Iris pigment epithelial cell (primary cell): Measurements from ENCODE around the gene FASTK.
"Not testable (repeated sequence)": the region's sequence is repeated elsewhere in the genome, so short reads cannot be mapped to it uniquely, and the experiment has no call there.

Experiments used
- DNase-seq: peaks from one replicate; pipeline ENCODE4 v3.0.0-alpha.2; 2011; ENCODE audit warnings: low read depth

FASTK gene

DNA sequence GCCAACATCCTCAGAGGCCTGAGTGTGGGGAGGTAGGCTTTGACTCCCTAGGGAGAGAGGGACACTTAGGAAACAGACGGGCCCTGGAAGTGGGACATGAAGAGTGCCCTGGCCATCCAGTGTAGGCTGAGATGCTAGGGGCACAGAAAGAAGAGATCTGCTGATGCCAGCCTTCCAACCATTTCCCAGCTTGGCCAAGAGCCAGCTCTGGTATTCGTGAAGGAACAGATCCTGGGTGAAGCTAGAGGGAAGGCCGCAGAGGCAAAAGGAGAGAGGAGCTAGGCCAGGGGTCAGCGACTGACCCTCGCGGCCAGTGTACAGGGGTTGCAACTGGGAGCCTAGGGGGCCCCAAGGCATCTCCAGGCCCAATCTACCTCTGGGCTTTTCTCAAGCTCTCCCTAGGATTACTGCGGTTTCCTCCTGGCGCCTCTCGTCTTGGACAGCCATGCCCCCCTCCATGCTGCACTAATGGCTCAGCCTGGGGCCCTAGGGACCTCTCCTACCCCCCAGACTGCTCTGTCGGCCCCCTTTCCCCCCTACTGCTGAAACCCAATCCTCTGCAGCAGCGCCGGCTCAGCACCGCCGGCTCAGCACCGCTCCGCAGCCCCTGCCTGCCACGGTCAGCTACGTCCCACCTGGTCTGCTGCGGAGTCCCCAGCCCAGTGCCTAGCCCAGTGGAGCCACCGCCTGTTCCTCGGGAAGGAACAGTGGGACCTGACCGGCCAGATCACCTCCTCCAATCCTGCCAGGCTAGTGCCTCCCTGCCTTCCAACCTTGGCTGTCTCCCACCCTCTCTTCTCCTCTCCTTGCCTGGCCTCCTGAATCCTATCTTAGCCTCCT lies 32.4 kb downstream of the FASTK start, which contains the start of gene ASIC3:
ASIC3 (plus strand) TSS at position 556 of the 840 bp plus-strand sequence. CDS start 355 bp downstream, outside the sequence.
- no peak for DNase-seq

DNA sequence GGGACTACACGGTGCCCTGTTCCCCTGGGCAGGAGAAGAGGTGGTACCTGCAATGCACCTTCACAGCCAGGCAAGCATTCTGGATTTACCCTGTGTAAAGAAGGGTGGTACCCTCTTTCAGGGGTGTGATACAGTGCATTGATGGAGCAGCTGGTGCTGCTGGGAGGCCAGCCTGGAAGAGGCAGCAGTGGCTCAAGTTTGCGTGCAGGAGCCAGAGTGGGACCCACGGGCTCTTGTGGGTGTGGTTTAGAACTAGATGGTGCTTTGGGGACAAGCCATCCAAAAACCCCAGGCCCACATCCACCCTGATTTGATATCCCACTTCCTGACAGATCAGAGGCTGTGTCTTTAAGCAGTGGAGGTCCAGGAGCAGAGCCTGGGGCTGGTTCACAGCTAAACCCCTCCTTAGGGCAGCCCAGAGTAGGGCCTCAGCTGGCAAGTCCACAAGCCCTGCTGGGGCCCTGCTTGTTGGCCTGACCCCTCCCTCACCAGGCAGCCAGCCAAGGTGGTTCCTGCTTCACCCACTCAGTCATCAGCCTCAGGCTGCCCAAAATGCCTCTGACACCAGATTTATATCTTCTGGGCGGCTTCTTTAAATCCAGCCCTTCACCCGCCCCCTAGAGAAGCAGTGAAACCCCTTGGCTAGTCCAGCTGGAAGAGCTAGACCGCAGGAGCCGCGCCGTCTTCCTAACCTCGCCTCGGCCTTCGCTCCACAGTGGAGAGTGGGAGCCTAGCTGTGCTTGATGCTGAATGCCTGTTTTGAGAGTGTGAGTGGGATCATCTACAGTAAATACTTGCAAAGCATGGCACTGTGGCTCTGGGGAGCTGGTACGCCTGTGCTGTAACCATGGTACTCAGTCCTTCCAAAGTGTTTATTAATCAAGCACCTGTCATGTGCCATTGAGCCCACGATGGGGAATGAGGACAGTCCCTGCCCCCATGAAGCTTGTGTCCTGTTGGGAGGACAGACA lies 33.7 kb downstream of the FASTK start:
- DNase-seq, result no peak

DNA sequence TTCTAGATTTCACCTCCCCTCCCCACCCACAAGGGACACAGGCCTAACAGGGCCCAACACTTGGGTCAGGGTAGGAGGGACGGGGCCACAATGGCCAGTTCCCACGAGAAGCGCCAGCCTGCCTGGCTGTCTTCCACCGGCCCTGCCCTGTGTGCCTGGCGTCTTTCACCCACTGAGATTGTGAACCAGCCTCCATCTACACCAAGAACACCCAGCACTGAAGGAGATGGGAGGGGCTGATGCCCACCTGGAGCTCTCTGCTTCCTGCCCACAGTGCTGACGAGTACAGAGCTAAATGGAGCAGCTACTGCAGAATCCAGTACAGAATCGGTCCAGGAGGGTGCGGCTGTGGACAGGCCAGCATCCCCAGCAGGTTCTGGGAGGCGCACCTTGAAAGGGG lies 34.6 kb downstream of the FASTK start:
- no peak for DNase-seq

DNA sequence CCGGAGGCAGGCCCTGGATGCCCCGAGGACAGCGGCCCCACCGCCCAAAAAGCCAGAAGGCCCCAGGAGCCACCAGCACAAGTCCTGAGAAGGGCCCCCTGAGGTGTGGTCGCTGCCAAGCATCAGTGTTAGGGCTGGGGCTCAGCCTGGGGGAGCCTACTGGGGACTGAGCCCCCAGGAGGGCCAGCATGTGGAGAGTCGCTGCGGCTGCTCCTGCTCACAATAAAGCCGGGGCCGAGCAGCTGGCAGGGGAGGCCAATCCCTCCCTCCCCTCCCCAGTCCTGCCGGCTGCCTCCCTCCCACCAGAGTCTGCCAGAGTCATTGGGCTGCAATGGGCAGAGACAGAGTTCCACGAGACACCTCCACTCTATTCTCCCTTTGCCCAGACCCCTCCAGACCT lies 35.3 kb downstream of the FASTK start:
- DNase-seq, result no peak

DNA sequence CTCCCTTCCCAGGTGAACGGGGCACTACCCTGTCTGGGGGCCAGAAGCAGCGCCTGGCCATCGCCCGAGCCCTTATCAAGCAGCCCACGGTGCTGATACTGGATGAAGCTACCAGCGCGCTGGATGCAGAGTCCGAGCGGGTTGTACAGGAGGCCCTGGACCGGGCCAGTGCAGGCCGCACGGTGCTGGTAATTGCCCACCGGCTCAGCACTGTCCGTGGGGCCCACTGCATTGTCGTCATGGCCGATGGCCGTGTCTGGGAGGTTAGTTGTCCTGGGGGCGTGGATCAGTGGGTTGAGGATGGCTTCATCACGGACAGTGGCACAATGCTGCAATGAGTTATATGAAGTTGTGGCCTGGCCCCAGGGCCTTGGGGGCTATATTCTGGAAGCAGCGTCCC lies 36.6 kb downstream of the FASTK start:
- no peak for DNase-seq

DNA sequence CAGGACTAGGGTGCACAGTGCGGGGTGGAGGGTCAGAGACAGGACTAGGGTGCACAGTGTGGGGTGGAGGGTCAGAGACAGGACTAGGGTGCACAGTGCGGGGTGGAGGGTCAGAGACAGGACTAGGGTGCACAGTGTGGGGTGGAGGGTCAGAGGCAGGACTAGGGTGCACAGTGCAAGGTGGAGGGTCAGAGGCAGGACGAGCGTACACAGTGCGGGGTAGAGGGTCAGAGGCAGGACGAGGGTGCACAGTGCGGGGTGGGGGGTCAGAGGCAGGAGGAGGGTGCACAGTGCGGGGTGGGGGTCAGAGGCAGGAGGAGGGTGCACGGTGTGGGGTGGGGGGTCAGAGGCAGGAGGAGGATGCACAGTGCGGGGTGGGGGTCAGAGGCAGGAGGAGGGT lies 37.2 kb downstream of the FASTK start:
- not testable (repeated sequence) for DNase-seq

DNA sequence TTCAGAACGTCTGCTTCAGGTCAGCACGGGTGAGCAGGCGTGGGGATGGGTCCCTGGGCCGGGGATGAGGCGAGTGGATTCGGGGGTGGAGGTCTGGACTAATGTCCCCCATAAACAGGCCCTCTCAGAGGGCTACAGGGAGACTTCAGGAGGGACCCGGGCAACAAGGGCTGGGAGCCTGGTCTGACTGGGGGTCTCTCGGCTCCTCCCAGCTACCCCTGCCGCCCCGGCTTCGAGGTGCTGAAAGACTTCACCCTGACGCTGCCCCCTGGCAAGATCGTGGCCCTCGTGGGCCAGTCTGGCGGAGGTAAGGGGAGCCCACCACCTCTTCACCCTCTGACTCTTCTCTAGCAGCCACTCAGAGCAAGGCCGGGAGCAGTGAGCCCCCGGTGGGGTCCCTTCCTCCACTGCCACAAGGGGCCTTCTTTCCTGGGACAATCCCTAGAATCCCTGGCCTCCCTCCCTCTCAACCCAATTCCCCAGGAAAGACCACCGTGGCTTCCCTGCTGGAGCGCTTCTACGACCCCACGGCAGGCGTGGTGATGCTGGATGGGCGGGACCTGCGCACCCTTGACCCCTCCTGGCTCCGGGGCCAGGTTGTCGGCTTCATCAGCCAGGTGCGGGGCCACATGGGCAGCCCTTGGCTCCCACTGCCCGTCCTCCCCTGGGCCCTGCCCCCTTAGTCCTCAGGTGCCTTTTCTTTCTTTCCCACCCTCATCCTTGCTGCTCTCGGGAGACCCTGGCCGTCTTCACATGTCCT lies 39.8 kb downstream of the FASTK start:
- no peak for DNase-seq

DNA sequence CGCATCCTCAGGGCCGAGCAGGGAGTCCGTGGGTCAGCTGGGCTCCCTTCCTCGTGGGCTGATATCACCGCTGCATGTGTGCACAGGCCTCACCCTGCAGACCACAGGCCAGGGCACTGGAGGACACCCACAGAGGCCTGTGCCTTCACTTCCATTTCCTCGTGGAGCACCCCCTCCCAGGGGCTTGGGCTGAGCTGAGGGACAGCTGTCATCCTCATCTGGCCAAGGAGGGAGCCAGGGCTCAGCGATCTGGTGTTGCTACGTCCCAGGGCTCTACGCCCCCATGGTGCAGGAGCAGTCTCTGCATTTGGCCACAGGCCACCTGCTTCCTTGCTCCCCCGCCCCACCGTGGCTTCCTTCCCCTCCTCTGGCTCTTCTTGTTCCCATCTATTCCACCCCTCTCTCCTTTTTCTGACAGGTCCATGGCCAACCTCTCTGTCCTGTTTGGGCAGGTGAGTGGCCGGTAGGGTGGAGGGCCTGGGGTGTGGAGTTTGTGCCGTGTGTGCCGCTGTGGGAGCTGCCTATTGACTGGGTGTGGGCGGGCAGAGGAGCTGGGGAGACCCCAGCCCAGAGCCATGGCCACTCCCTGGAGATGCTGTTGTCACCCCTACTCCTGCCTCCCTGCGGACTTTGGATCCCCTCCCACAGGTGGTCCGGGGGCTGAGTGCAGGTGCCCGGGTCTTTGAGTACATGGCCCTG lies 40.6 kb downstream of the FASTK start:
- no peak for DNase-seq

DNA sequence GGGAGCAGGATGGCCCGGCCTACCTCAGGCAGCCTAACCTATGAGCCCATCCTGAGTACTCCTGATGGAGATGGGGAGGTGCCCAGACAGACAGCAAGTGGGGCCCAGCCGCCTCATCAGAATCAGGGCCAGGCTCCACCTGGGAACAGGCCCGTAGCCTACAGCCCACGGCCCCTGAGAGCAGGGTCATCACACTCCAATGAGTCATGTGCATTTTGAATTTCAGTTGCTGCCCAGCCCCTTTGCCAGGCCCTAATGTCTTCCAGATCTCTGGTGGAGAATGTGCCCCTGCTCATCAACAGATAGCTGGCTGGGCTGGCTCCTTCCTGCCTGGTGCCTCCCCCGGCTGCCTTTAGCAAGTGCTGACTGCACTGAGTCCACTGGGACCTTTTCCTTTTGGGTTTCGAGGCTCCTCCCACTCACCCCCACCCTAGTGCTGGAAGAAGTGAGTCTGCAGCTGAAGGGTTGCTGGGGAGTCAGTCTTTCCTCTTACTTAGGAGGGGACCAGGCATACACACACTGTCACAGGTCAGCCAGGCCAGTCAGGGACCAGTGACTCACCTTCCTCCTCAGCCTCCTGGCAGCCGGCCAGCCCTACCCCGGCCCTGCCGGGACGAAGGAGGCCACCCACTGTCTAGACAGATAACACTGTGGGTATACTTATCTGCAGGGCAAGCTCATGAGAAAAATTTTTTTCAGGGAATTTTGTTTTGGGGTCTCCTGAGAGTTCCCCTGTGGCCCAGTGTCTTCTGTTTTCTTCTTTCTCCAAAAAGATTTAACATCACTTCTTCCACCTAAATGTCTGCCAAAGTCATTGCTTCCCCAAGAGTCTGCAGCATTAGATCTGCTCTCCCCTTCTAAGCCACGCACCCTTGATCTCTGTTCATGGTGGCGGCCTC lies 41.4 kb downstream of the FASTK start:
- DNase-seq, result peak; percentile 91

DNA sequence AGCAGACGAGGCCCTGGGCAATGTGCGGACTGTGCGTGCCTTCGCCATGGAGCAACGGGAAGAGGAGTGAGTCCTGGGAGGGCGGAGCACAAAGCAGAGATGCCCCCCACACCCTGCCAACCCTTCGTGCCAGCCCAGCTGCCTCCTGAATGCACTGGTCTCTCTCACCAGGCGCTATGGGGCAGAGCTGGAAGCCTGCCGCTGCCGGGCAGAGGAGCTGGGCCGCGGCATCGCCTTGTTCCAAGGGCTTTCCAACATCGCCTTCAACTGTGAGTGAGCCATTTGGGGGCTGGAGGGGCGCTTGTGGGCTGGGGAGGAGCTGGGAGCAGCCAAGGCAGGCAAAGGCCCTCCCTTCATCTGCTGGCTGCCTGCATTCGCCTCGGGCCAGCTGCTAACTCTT lies 44.7 kb downstream of the FASTK start:
- no peak for DNase-seq

DNA sequence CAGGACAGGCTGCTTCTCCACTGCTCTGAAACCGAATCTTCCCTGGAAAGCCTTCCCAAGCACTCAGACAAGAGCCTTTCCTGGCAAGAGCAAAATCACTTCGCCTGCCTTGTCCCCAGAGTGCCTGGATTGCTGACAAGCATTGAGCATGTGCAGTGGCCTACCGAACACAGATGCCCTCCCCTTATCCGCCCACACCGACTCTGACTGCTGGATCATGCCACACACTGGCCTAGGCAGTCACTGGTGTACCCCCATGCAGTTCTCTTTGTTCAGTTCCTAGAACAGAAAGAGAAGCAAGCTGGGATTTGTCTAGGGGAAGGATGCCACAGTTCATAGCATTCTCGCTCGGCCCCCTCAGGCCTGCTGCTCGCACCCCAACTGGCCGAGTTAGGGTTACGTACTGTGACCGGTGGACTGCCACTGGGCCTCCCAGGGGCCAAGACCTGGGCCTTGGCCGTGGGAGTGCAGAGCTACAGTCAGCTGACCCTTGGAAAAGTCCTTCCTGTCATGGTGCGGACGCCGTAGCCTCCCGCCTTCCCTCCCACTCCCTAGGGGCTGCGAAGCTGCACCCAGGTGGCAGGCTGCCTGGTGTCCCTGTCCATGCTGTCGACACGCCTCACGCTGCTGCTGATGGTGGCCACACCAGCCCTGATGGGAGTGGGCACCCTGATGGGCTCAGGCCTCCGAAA lies 45.4 kb downstream of the FASTK start:
- DNase-seq, result no peak

DNA sequence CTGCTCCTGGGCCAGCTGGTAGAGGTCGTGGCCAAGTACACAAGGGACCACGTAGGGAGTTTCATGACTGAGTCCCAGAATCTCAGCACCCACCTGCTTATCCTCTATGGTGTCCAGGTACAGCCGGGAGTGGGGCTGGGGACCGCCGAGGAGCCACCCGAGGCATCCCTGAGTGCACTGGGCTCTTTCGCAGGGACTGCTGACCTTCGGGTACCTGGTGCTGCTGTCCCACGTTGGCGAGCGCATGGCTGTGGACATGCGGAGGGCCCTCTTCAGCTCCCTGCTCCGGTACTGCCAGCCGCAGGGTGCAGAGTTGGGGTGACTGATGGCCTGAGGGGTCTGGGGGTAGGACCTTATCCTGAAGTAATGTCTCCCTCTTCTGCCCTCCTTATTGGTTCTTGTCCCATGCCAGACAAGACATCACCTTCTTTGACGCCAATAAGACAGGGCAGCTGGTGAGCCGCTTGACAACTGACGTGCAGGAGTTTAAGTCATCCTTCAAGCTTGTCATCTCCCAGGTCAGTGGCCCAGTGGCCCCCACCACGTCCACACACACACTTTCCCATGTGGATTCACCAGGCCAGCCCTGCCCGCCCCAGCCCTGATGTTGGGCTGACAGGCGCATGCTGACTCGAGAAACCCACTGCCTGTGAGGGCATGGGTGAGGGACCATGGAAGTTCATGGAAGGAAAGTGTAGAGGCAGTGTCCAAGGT lies 46.1 kb downstream of the FASTK start:
- DNase-seq, result no peak

DNA sequence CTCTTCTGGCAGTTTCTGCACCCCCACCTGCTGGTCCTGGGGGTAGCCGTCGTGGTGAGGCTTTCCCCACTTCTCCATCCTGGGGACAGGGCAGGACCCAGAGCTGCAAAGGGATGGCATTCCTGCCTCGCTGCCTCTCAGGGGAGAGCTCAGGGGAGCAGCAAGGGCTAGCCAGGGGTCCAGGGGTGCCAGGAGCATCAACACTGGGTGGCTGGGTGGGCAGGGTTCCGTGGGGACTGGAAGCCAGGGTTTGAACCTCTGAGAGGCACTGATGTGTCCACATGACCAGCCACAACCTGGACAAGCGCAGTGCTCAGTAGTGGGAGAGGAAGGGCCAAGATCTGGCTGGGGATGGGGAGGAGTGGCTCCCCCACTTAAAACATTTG lies 46.8 kb downstream of the FASTK start:
- no peak for DNase-seq

DNA sequence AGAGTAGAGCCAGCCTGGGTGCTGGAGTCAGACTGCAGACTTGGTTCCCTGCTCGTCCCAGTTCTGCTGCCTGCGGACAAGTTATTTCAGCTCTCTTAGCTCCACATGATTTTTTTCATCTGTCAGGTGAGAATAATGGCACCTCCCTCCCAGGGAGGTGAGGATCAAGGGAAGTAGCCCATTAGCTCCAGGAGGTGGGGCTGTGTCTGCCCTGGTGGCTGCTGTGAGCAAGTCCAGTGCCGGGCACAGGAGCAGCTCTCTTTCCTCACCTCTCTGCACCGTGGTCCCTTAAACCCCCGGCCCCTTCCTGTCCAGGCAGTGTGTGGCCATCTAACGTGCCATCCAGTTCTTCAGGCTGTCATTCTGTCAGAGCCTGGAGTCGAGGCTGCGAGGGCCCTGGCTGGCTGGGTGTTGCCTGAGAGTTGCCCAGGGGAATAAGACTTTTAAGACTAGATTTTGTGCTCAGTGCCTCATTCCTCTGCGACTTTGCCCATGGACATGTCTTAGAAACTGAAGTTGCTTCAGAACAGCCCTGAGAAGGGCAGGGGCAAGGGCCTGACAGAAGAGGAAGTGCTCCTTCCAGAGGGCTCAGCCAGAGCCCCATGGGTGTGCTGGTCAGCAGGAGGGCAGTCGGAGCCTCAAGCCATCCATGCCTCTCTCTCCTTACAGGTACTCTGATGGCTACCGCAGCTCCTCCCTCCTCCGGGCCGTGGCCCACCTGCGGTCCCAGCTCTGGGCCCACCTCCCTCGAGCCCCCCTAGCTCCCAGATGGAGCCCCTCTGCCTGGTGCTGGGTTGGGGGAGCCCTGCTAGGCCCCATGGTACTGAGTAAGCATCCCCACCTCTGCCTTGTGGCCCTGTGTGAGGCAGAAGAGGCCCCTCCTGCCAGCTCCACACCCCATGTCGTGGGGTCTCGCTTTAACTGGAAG lies 47.4 kb downstream of the FASTK start:
- DNase-seq, result no peak

DNA sequence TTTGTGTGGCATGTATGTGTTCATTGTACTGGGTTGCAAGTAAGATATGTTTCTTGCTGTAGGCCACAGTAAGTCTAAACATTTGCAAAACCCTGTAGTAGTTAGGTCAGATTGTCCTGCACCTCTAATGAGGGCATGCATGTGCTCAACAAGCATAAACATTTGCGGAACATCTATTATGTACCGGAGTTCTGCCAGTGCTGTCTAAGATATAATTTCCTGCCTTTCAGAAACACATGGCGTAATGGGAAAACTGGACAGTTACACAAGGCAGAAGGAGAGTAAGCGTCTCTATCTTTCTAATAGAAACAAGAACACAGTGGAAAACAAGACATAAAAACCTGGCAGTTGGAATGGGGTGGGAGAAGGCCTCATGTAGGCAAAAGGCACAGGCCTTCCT lies 49.6 kb downstream of the FASTK start:
- DNase-seq, result no peak

DNA sequence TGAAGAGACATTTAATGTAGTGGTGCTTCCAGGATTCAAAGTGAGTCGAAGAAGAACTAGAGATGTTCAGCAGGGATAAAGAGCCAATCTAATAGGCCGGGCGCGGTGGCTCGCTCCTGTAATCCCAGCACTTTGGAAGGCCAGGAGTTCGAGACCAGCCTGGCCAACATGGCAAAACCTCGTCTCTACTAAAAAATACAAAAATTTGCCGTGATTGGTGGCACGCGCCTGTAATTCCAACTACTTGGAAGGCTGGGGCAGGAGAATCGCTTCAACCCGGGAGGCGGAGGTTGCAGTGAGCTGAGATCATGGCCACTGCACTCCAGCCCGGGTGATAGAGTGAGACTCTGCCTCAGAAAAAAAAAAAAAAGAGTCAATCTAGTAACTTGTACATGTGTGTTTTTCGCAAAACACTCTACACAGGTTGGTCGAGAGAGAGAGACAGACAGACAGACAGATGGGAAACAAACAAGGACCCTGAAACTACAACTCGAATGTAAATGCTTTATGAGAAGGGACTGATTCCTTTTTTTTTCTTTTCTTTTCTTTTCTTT lies 51.6 kb downstream of the FASTK start:
- DNase-seq, result no peak

DNA sequence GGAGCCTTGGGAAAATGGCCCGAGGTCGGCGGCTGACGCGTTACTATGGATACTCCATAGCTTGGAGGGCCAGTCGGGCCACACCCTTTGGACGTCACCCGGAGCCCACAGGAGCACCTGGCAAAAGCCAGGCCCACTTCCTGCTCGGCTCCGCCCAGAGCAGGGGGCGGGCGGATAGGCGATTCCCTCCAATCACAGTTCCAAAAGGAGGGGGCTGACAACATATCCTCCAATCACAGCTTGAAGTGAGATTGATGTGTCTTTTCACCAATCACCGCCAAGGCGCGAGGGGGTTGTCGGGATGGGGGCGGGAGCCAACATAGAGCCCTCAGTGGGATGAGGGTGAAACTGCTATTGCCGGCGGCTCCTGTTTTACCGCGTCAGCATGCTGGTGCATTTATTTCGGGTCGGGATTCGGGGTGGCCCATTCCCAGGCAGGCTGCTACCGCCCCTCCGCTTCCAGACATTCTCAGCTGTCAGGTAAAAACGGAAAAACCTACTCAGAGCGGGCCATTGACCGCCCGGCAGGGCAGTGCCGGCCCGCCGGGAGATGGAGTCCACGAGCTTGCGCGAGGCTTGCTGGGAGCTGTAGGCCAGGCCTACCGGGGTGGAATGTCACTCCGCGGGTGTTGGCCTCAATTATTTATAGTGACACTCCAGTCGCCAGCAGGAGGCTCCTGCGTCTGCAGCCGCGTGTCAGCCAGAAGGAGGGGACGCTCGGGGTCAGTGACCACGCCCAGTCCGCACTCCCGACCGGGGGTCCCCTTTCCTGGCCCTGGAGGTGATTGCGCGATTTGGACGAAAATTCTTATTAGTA lies 52.3 kb downstream of the FASTK start, which contains the start of gene ABCB8:
ABCB8 (plus strand) TSS at position 320 of the 817 bp plus-strand sequence; CDS start at position 386, 66 bp downstream.
- DNase-seq, result peak; percentile 99
